GM20431 (cell line): ENCODE results near the gene ATP7B.
"Not testable (repeated sequence)": the region's sequence is repeated elsewhere in the genome, so short reads cannot be mapped to it uniquely, and the experiment has no call there.

Source experiments
- in situ Hi-C: fragments of 300-500 bp; cut with MseI, MboI; formaldehyde crosslinking; loops from one replicate; pipeline ENCODE4 v1.15.0; 2020; ENCODE audit warnings: low sequenced_read_pairs; ENCODE audit not compliant: unreplicated experiment

The ATP7B gene

GRCh38 chr13:52010890-52011631, at the start of gene ATP7B:
Gene ATP7B, minus strand, starts transcription at chr13:52011450. Its CDS starts 113 bp downstream, at chr13:52011337.
- in situ Hi-C loops = no loop called here

GRCh38 chr13:52053460-52053859, 42.2 kb upstream of the ATP7B start:
- in situ Hi-C loops = no loop called here

GRCh38 chr13:52051400-52051799, 40.1 kb upstream of the ATP7B start:
- in situ Hi-C loops = no loop called here

- in situ Hi-C loops = no loop called here
Measured at GRCh38 chr13:52048516-52048915, 37.3 kb upstream of the ATP7B start.

GRCh38 chr13:52047463-52047862, 36.2 kb upstream of the ATP7B start:
- in situ Hi-C loops = no loop called here

GRCh38 chr13:52043675-52044074, 32.4 kb upstream of the ATP7B start:
- in situ Hi-C loops = no loop called here

GRCh38 chr13:52036037-52036436, 24.8 kb upstream of the ATP7B start:
- in situ Hi-C loops = no loop called here

GRCh38 chr13:52034616-52035226, 23.5 kb upstream of the ATP7B start:
- in situ Hi-C loops = no loop called here

- in situ Hi-C loops = no loop called here
Measured at GRCh38 chr13:52033039-52033438, 21.8 kb upstream of the ATP7B start.

- in situ Hi-C loops = not testable (repeated sequence)
Measured at GRCh38 chr13:52030401-52030800, 19.2 kb upstream of the ATP7B start.

GRCh38 chr13:52029569-52029968, 18.3 kb upstream of the ATP7B start:
- in situ Hi-C loops = no loop called here

- in situ Hi-C loops = no loop called here
Measured at GRCh38 chr13:52027832-52028231, 16.6 kb upstream of the ATP7B start.

- in situ Hi-C loops = no loop called here
Measured at GRCh38 chr13:52026246-52026626, 15.0 kb upstream of the ATP7B start.

- in situ Hi-C loops = no loop called here
Measured at GRCh38 chr13:52025475-52026245, 14.4 kb upstream of the ATP7B start.

GRCh38 chr13:52024481-52024880, 13.2 kb upstream of the ATP7B start, which contains the start of gene UTP14C:
Gene UTP14C, plus strand, starts transcription at chr13:52024691. Its CDS starts 4,114 bp downstream, at chr13:52028805.
- in situ Hi-C loops = no loop called here

- in situ Hi-C loops = no loop called here
Measured at GRCh38 chr13:52022356-52022755, 11.1 kb upstream of the ATP7B start.

GRCh38 chr13:52020191-52020590, 8.9 kb upstream of the ATP7B start:
- in situ Hi-C loops = no loop called here

- in situ Hi-C loops = no loop called here
Measured at GRCh38 chr13:52016296-52016695, 5.0 kb upstream of the ATP7B start.

GRCh38 chr13:52012512-52012836, 1.2 kb upstream of the ATP7B start:
- in situ Hi-C loops = no loop called here

- in situ Hi-C loops = no loop called here
Measured at GRCh38 chr13:52011632-52012511, 622 bp upstream of the ATP7B start, which contains the start of gene ALG11. Gene ALG11, plus strand, starts transcription at chr13:52012398. Its CDS starts 21 bp downstream, at chr13:52012419.
